Fibroblast of peridontal ligament (primary cell): ENCODE measurements around the gene TDRD1.

Source experiments
- DNase-seq: peaks from one replicate; pipeline ENCODE4 v3.0.0-alpha.2; 2010; ENCODE audit errors: extremely low read depth

TDRD1 gene

DNA sequence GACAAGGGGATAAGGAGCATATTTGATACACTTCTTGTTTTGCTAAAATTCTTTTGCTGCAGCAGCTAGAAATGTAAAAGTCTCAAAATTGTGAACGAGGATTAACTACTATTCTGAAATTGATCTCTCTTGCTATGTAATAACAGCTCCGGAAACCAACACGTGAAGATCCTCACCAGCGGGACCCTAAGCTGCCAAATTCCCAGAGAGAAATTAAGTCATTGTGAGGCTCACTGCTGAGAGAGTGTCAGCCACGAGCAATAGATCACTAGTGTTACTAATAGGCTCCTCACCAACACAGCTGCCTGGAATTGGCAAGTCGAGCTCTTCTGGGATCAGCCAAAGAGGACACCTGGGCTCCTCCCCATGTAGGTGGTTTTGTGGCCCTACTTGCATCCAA lies 54.3 kb downstream of the TDRD1 start:
- no peak for DNase-seq

DNA sequence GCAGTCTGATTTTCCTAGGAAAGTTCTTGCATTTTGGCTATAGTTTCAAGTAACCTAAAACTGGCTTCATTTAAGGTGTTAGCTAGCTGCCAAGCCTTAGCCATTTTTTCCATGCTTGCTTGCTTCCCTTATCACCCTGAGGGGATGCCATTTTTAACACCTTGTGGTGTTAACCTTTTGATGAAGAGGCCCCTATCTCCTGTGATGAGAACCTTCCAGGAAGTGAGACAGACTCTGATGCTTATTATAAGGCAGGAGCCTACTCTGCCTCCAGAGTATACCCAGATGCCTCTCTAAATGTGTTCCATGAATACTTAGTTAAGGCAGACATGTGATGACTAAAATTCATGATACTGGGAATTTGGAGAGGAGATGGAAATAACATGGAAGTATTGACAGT lies 55.0 kb downstream of the TDRD1 start:
- no peak for DNase-seq

DNA sequence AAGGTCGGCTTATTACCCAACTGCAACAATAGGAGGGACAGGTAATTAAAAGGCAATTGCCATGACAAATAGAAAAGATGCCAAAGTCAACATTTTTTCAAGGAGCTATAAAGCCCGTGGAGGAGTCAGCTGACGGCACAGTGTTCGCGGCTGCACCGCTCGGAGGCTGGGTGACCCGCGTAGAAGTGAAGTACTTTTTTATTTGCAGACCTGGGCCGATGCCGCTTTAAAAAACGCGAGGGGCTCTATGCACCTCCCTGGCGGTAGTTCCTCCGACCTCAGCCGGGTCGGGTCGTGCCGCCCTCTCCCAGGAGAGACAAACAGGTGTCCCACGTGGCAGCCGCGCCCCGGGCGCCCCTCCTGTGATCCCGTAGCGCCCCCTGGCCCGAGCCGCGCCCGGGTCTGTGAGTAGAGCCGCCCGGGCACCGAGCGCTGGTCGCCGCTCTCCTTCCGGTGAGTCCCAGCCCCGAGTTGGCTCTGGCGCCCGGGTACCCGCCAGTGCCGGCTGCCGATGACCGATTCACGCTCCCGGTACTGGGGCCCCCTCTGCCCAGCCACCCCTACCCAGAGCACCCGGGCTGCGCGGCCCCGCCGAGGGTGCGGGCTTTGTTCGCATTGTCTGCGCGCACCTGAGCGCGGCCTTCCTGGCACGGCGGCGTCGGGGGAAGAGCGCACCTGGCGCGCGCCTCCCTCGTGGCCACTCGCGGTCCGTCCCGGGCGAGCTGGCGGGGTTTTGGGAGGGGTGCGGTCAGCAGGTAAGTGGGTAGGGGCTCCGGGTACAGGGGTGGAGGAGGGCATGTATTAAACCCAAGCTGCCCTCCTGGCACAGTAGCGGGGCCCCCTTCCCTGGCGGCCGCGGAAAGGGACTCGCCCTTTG lies 60.2 kb downstream of the TDRD1 start, which contains the start of gene VWA2:
VWA2 (plus strand) TSS at position 138 of the 877 bp plus-strand sequence. CDS start 9,460 bp downstream, outside the sequence.
- no peak for DNase-seq

DNA sequence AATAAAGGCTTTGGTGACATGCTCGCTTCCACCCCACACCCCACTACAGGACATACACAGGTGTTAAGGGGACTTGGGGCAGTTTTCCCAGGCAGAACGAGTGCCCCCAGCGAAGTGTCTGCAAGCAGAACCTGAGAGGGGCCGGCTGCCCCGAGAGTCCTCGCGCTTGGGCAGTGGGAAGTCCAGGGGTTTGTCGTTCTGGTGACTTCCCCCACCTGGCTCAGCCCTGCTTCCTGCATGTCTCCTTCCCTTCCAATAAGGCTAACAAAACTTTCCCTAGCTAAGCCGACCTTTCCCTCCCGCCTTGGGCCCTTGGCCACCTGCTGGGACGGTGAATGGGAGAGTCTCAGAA lies 60.8 kb downstream of the TDRD1 start:
- no peak for DNase-seq

DNA sequence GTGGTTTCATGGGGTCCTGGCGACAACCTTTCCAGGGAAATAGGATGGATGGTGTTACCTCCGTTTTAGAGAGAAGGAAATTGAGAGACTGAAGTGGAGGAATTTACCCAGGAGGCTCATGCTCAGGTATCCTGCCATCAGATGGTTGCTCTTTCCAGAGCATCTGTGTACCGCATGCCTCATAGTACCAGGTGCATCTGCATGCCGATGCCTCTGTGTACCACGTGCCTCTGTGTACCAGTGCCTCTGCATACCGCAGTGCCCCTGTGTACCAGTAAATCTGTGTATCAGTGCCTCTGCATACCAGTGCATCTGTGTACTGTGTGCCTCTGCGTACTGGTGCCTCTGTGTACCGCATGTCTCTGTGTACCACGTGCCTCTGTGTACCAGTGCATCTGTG lies 63.1 kb downstream of the TDRD1 start:
- no peak for DNase-seq

DNA sequence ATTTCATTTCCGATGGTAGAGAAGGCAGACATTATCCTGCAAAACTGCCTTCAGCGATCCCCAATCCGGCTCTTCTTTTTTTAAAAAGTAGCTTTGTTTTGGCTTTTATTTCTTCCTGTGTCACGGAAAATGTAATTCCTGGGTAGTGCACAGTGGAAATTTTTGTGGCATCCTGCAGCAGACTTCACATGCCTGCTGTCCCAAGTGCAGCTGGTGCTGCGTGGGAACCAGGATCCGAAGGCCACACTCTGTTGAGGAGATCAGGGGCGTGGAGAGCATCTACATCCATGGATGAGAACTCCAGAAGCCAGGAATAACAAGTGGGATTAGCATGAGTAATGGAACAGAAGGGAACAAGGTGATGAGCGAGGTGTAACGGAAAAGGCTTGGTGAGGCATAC lies 64.5 kb downstream of the TDRD1 start:
- DNase-seq = no peak

DNA sequence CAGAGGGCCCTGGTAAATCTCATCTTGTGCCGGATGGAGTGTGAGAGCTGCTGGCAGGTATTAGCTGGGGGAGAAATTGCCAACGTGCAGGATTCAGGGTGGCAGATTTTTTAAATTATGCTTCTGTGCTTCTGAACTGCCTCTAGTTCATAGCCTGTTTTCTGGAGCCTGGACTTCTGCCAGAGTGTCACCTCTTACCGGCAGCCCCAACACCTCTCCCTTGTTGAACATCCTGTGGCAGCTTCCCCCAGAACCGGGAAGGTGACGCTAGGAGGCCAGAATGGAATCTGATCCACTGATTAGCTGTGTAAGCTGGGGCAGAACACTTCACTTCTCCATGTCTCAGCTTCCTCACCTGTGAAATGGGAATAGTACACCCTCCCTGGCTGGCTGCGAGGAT lies 65.0 kb downstream of the TDRD1 start:
- no peak for DNase-seq

DNA sequence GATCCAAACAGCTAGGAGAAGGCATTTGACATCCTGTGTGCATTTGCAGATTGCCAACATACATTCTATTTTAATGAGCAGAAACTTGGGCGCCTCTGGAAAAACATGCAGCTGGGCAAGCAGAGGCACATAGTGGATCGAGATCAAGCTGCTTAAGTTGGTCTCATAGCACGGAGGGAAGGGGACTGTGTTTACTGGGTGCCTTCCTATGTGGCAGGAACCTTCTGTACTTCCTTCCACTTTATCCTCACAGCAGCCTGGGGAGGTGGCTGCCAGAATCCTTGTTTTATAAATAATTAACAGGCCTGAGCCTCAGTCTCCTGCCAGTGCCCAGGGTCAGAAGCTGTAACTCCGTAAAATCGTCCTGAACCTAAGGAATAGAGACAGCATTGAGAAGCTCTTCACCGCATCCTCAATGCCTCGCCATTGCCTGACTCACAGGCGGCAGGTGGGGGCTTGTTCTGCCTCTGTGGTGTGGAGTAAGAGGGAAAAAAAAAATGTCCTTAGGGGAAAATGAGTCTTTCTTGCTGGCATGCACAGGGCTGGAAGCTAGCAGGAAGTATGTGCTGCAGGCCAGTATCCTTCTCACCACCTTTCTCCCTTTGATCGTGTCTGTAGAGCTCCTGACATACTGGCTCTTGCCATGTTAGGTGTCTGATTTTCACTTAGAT lies 66.1 kb downstream of the TDRD1 start:
- DNase-seq = no peak

DNA sequence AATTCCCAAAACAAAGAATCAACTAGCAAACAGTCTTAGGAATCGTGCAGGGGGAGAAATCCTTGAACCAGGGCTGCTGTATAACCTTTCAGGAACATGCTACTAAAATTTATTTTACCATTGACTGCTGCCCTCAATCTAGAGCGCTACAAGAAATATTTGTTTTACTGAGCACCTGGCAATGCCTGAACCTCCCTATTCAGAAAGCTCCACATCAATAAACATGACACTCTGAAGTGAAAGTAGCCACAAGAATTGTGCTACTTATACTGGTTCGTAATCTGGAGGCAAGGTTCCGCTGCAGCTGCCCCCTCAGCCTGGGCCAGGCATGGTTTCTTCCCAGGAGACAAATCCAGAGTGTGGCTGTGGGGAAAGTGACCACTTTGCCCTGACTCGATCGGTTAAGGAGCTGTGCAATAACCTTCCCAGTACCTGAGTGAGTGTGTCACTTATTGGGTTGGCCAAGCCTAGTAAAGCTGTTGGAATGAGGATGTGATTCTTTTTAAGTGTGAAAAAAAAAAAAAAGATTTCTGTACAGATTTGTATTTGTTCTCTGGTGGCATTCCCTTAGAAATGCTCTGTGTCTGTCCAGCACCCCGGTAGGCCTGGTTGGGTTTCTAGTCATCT lies 67.6 kb downstream of the TDRD1 start:
- no peak for DNase-seq

DNA sequence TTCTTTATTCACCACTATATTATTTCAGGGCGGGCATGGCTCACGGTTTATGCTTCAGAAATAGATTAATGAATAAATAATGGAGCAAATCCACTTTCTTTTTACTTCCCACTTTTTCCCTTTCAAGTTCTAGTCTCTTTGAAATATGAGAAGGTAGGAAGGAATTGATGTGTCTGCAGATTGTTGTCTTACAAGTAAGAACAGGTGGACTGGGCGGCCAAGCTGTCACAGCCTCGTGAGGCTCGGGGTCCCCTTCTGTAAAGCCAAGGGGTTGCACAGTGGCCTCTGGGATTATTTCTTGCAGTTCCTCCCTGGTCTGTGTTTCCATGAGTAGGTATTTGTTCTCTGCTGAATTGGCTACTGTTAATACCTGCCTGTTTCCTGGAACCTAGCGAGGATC lies 71.1 kb downstream of the TDRD1 start:
- no peak for DNase-seq

DNA sequence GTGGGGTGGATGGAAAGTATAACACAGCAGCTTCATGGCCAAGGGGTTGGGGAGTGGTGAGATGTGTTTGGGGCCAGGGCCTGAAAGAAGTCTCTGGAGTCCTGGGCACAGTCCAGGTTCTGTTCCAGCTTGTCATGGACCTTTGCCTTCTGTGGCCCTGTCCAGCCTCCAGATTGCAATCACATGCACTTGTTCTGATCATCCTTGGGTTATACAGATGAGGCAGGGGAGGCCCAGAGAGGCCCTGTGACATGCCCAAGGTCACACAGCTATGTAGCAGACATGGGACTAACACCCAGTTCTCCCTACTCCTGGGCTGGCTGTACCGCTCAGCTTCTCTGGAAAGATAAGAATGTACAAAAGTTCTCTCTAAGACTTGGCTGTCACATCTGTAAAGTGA lies 71.6 kb downstream of the TDRD1 start:
- no peak for DNase-seq

DNA sequence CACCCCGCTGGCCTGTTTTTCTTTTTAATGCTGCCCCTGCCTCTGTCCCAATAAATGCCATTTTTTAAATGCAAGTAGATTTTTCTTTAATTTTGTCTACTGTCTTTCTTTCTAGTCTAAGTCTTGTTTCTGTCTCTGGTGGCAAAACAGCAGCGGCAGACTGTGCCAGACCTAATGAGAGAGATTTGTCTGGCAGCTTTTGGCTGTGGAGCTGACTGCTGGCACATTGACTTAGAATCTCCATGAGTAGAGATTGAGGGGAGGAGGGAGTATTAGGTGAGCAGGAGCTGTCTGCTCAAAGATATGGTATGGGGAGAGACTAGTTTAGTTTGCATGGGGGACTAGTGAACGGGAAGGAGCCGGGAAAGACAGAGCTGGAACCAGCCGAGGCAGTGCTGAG lies 72.9 kb downstream of the TDRD1 start:
- no peak for DNase-seq

DNA sequence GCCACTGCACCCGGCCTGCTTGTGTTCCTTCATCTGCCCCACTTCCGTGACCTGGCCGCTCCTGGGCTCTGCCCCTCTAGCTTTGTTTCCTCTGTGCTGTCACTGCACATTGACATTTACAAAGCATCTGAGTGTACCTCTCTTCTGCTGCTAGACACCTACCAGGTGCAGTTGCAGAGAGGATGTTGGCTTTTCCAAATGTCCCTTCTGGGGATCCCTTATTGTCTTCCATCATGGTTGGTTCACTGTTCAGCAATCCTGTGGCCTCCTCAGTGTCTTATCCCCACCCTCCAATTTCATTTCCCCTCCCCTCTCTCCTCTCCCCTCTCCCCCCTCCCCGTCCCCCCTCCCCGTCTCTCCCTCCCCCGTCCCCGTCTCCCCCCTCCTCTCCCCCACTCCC lies 73.7 kb downstream of the TDRD1 start:
- no peak for DNase-seq

DNA sequence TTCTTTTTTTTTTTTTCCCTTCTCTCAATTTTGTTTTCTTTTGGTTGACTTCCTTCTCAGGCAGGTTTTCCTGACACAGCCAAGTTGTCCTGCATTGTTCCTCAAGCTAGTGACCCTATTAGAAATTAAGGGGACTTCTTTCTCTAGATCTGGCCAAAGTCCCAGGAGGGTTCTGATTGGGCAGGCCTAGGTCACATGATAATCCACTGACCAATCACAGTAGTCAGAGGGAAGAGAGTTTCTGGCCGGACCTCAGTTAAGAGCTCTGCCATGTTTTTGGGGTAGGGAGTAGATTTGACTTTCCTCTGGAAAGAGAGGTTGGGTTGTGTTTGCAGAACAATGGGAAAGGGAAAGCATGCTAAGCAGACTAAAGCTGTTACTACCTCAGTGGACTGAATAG lies 76.1 kb downstream of the TDRD1 start:
- no peak for DNase-seq

DNA sequence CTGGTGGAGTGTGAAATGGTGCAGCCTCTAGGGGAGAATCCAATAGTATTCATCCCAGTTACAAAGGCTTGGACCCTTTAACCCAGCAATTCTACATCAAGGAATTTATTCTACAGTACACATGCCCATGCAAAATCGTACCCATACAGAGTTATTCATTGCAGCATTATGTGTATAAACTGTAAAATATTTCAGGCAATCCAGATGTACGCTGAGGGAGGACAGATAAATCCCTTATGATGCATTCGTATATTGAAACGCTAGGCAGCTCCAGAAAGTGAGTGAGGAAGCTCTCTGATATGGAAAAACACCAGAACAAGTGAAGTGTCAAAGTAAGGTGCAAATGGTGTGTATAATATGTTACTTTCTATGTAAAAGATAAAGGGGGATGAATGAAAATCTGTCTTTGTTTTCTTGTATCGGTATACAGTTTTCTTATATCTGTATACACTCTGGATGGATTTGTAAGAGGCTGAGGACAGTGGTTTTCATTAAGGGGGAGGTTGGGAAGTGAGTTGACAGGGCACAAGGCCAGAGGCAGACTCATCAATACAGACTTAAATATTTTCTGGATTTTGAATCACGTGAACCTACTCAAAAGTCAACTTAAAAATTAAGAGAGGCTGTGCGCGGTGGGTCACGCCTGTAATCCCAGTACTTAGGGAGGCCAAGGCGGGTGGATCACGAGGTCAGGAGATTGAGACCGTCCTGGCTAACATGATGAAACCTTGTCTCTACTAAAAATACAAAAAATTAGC lies 77.0 kb downstream of the TDRD1 start:
- DNase-seq = no peak

DNA sequence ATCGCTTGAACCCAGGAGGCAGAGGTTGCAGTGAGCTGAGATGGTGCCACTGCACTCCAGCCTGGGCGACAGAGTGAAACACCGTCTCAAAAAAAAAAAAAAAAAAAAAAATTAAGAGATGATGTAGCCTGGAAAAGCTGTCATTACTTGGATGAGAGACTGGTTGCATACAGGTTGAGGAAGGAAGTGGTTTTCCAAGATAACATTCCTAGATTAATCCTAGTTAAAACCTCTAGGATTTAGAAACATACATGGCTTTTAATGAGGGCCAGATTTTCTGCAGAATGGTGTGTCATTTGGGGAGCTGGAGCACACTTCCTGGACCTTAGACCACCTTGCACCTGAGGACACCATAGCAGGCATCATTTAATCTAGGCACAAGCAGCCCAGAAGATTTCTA lies 77.7 kb downstream of the TDRD1 start:
- no peak for DNase-seq

DNA sequence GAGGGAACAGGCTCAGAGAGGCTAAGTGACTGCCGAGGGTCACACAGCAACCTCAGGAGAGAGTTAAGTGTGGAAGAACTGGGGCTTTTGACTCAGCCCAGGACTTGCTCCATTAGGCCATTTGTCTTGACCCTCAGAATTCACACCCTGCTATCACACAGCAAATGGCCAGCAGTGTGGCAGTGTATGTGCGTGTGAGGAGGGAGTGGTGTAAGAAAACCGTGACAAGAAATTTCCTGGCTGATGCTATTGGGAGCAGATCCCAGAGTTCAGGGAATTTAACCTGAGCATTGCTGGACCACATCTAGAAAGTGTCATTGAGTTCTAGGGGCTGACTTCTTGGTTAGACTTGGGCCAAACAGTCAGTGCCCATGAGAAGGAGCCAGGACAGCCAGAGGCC lies 78.3 kb downstream of the TDRD1 start:
- DNase-seq = no peak

DNA sequence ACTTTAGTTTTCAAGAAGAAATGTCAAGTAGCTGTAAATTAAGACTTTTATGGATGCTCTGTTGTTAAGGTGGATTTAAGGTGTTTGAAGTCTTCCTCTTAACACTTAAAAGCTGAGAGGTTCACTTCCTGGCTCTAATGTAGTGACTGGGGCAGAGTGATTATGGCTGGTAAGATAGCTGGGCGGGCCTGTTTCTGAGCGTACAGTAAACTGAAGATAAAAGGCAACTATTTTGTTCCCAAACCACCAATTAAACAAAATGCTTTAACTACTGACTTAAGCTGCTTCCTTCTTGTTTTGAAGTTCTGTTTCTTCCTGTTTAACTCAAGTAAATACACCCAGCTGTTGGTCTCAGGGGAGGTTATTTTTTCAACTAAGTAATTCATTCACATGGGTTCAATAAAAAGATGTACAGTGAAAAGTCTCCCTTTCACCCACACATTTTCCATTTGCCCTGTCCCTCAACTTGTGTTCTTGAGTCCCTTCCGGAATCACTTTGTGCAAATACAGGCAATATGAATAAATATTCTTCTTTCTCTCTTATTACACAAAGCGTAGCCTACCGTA lies 79.2 kb downstream of the TDRD1 start:
- no peak for DNase-seq

DNA sequence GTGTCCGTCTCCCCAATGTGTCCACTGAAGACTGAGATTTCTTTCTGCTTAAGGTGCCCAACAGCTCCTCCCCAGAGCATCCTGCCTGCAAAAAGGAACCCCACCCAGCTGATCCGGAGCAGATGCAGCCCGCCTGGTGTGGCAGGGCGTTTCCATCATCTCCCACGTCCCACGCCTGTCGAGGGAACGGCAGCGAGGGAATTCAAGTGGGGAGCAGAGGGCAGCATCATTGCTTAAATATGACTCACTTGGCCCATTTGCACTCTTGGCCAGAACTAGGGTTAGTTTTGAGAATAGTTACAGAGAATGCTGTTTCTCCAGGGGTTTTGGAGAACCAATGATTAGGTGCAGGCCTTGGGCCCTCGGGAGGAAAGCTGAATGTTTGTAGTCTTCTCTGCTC lies 80.7 kb downstream of the TDRD1 start:
- peak; percentile 19 for DNase-seq

DNA sequence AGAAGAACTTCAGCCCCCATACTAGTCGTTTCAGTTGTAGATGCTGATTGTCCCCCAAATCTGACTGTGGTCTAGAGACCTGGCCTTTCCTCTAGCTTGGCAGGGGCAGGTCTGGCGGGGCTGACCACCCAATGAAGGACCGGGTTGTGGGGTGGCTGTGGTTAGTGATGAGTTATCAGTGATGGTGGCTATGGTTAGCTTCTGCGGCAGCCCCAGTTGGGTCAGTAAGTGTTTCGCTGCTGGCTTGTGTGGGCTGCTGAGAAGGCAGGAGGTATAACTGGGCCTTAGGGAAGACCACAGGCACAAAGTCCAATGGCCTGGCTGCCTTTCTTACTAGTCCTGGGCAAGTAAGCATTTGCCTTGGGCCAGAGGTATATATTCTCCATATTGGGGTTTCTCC lies 81.2 kb downstream of the TDRD1 start:
- DNase-seq = no peak

DNA sequence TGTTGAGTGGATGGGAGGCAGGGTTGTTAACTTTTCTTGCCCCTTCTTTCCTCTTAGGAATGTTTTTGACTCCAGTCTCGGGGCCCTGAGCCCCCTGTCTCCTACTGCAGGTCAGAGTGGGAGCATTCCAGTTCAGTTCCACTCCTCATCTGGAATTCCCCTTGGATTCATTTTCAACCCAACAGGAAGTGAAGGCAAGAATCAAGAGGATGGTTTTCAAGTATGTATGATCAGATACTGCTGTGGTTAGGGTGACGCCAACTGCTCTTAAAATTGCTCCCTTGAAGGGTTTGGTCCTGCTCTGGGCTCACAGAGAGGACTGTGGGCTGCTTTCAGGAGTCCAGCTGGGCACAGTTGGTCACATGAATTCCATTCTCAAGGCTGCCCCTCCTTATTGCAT lies 81.9 kb downstream of the TDRD1 start:
- DNase-seq = peak; percentile 38

DNA sequence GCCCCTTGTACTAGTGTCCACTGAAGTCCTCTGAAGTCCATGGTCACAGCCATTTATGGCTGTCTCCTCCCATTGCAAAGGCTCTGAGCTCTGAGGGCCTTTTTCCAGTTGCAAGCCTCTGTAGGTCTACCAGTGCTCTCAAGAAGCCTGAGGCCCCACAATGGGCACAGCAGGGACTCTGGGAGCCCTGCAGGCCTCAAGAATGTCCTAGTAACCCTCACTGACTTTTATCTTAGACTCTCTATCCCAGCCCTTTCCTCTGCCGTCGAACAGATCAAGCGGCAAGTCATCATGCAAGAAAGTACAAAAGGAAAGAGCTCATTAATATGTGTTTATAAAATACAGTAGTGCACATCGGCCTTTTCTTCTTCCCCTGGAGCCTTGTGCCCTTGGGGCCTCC lies 83.3 kb downstream of the TDRD1 start:
- DNase-seq = no peak
